ENCODE results near the gene SCN2A. TPM values are rescaled to one million over a fixed set of nuclear protein-coding genes. Genes with fewer than 3 reads are reported as not detected.

Gene SCN2A
- total and polyA plus RNA-seq, 8 donors = 0.25 to 0.66 (median 0.54) TPM

DNA sequence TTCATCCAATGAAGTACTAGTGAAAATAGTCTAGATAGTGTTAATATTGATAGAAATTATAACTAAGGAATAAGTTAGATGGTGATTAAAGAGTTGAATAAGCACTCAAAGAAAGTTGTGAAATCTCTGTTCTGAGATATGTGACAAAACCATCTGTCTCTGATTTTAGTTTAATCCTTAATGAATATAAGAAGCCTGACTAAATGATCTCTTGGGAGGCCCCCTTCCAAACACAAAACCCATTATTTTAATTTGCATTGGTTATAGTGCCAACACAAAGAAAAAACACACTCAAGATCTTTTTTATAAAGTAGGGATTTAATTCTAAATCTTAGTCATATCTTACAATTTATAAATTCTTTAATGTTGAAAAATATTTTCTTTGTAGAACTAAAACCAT is 34.0 kb downstream of the SCN2A start:
- no peaks in the 10 kb centered on the region for H3K9me3 ChIP-seq
- TF ChIP-seq, protein P1, sequence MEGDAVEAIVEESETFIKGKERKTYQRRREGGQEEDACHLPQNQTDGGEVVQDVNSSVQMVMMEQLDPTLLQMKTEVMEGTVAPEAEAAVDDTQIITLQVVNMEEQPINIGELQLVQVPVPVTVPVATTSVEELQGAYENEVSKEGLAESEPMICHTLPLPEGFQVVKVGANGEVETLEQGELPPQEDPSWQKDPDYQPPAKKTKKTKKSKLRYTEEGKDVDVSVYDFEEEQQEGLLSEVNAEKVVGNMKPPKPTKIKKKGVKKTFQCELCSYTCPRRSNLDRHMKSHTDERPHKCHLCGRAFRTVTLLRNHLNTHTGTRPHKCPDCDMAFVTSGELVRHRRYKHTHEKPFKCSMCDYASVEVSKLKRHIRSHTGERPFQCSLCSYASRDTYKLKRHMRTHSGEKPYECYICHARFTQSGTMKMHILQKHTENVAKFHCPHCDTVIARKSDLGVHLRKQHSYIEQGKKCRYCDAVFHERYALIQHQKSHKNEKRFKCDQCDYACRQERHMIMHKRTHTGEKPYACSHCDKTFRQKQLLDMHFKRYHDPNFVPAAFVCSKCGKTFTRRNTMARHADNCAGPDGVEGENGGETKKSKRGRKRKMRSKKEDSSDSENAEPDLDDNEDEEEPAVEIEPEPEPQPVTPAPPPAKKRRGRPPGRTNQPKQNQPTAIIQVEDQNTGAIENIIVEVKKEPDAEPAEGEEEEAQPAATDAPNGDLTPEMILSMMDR (IDR thresholded peaks at IDR 0.05) = no peak
- H3K4me1 ChIP-seq = peaks cover 0 to 10% of the 10 kb centered on the region in 2 donors
- ATAC-seq = no peak
- H3K36me3 ChIP-seq = no peaks in the 10 kb centered on the region
- intact Hi-C loops (cut with DNase I) = no loop called here
- no peak overlapping the region for H3K27ac ChIP-seq
- DNase-seq = no peak
- H3K4me3 ChIP-seq = no peak overlapping the region
- H3K27me3 ChIP-seq = no peaks in the 10 kb centered on the region

DNA sequence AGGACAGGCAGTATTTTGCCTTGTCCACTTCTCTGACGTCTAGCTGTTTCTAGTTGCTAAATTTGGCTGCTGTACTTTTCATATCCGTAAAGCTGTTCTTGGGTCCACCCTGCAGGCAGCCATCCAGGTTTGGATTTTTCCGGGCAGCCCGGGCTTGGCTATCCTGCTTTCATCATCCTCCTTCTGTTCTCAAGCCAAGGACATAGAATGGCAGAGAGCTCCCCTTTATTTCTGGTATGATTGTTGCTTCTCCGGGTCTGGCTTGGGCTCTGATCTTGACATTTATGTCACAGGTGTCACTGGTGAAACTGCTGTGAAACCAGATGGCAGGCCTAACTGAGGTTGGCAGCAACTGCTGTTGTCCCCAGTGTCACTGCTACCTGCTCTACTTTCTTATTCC is 35.5 kb downstream of the SCN2A start:
- intact Hi-C loops (cut with DNase I) = no loop called here
- ATAC-seq = peak; percentile 81
- TF ChIP-seq, protein P1 (IDR thresholded peaks at IDR 0.05) = no peak
- peak overlapping the region; percentile 30 to 70 for H3K27ac ChIP-seq
- peaks cover 0 to 10% of the 10 kb centered on the region in 2 donors for H3K4me1 ChIP-seq
- DNase-seq = peak in 2 of 4 donors; percentile 65 to 75
- H3K27me3 ChIP-seq = no peaks in the 10 kb centered on the region
- no peaks in the 10 kb centered on the region for H3K36me3 ChIP-seq
- no peak overlapping the region for H3K4me3 ChIP-seq
- H3K9me3 ChIP-seq = no peaks in the 10 kb centered on the region

DNA sequence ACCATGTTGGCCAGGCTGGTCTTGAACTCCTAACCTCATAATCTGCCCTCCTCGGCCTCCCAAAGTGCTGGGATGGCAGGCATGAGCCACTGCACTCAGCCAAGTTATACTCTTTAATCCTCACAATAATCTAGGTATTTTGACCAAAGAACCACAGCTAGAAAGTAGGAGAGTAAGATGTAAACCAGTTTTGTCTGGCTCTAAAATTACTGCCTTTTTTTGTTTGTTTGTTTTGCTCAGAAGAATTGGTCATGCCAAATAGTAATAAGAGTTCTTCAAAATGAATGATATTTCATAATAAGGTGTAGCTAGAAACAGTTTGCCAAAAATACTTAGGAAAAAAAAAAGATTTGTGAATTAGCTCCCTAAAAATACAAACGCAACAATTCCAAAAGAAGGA is 36.7 kb downstream of the SCN2A start:
- DNase-seq (no peak), ATAC-seq (peak; percentile 43)
- peaks cover 0 to 10% of the 10 kb centered on the region in 2 donors for H3K4me1 ChIP-seq
- H3K9me3 ChIP-seq = no peaks in the 10 kb centered on the region
- H3K36me3 ChIP-seq = no peaks in the 10 kb centered on the region
- H3K27me3 ChIP-seq = no peaks in the 10 kb centered on the region
- H3K4me3 ChIP-seq = no peak overlapping the region
- intact Hi-C loops (cut with DNase I) = no loop called here
- TF ChIP-seq, protein P1 (IDR thresholded peaks at IDR 0.05) = no peak
- H3K27ac ChIP-seq = peak overlapping the region in 1 of 2 donors; percentile 60

DNA sequence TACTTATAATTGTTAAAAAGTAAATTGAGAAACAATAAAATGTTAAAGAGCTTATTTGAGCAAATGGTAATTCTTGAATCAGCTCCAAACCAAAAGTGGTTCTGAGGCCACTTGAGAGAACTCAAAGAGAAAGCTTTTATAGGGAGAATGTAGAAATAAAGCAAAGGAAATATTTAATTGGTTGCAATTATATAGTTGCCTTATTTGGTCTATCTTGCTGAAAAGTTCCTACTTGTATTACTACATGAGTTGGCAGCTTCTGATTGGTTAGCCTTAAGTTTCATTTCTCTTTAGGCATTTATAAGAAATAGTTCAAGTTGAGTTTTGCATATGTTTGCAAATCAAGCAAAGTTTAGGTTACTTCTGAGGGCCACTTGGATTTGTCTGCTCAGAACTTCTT is 38.1 kb downstream of the SCN2A start:
- Histone ChIP-seq H3K4me3 (no peak overlapping the region), H3K4me1 (peaks cover 0 to 10% of the 10 kb centered on the region in 2 donors), H3K9me3 (no peaks in the 10 kb centered on the region), H3K27me3 (no peaks in the 10 kb centered on the region), H3K27ac (peak overlapping the region in 1 of 2 donors; percentile 47), H3K36me3 (no peaks in the 10 kb centered on the region)
- intact Hi-C loops (cut with DNase I) = no loop called here
- DNase-seq (peak in 1 of 4 donors; percentile 7), ATAC-seq (peak; percentile 32)
- TF ChIP-seq, protein P1 (IDR thresholded peaks at IDR 0.05) = no peak

DNA sequence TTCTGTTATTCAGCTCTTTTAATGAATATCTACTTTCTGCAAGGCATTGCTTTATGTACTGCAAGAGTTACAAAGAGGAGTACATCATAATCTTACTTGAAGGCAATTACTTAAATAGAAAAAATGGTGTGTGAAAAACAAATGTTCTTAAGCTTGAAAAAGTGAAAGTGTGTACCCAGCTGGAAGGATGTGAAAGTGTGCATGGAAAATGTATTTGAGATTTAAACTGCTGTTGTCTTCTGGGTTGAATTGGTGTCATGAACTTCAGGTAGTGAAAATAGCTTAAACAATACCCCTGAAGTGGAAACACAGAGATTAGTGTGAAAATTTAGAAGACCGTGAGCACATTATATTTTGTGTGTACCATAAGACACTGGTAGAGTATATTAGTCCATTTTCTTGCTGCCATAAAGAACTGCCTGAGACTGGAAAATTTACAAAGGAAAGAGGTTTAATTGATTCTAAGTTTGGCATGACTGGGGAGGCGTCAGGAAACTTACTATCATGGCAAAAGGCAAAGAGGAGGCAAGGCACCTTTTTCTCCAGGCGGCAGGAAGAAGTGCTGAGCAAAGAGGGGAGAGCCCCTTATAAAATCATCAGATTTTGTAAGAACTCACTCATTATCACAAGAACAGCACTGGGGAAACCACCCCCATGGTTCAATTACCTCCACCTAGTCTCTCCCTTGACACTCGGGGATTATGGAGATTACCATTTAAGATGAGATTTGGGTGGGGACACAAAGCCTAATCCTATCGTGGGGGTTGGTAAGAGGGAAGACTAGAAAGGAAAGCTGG is 38.8 kb downstream of the SCN2A start:
- Histone ChIP-seq H3K4me1 (peaks cover 0 to 10% of the 10 kb centered on the region in 2 donors), H3K27me3 (no peaks in the 10 kb centered on the region), H3K27ac (peak overlapping the region in 1 of 2 donors; percentile 47), H3K9me3 (no peaks in the 10 kb centered on the region), H3K4me3 (no peak overlapping the region), H3K36me3 (no peaks in the 10 kb centered on the region)
- intact Hi-C loops (cut with DNase I) = no loop called here
- DNase-seq = no peak
- ATAC-seq = no peak
- TF ChIP-seq, protein P1 (IDR thresholded peaks at IDR 0.05) = no peak

Data from left lung (tissue), 10 donors.